HG03469 (cell line): ENCODE results near the gene WIF1.

Experiments
- ATAC-seq: cut with Tn5 transposase; IDR thresholded peaks from one replicate; pipeline ENCODE4 v1.9.1; 2021; ENCODE audit warnings: mild to moderate bottlenecking, moderate library complexity, moderate number of reproducible peaks; ENCODE audit not compliant: unreplicated experiment

The WIF1 gene

GRCh38 chr12:65023485-65023884 lies 97.6 kb downstream of the WIF1 start:
- no peak for ATAC-seq

- no peak for ATAC-seq
Observed at GRCh38 chr12:65022960-65023359, 98.1 kb downstream of the WIF1 start.

GRCh38 chr12:65022421-65022820 lies 98.7 kb downstream of the WIF1 start:
- ATAC-seq: no peak

GRCh38 chr12:65019696-65020234 lies 101.3 kb downstream of the WIF1 start:
- ATAC-seq: no peak

- no peak for ATAC-seq
Observed at GRCh38 chr12:65016881-65017650, 104.0 kb downstream of the WIF1 start.

DNA sequence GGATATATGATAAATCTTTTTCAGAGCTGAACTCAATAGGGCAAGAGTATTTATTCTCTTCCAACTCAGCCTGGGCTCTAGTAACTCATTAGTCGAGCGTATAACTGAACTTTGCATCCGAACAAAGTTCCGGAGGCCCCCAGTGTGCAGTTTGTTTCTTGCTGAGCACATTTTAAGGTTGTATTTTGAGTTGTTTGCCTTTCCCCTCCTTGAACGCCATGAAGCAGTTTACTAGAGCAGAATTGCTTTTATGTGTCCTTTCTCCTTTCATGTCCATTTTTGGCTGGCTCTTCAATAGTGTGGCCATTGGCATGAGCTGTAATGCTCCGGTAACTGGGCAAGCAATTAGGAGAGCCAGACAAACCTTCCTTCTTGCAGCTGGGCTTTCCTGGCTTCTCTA lies 105.3 kb downstream of the WIF1 start:
- ATAC-seq: no peak

GRCh38 chr12:65014504-65015271 lies 106.4 kb downstream of the WIF1 start:
- no peak for ATAC-seq

DNA sequence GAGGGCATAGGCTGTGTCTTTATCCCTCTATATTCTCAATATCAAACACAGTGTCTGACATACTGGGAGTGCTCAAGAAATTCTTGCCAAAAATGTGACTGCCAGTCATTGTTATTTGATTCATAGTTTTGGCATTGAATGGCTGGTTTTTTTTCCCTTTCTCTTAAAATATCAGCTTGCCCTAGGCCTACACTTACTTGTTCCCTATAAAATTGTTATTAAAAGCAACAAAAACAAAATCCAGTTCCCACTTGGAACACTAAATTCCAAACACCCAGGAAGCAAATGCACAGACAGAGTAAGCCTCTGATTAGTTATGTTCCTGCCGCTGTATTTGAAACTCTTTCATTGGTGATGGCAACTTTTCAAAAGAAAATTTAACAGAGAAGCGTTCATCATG lies 110.7 kb downstream of the WIF1 start:
- ATAC-seq: no peak

DNA sequence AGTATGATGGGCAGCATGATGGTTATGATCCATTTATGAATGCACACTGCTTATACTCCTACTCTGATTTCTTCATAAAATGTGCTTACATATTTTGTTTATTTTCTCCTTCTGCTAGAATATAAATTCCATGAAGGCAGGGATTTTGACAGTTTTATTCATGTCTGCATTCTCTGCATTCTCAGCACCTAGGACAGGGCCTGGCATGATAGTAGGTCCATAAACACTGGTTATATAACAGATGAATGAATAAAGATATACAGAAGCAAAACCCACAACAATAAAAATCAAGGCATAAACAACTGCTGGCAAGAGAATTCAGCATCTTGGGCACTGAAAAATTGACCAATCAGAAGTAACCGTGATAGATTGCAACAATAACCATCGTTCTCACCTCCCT lies 115.4 kb downstream of the WIF1 start:
- no peak for ATAC-seq

DNA sequence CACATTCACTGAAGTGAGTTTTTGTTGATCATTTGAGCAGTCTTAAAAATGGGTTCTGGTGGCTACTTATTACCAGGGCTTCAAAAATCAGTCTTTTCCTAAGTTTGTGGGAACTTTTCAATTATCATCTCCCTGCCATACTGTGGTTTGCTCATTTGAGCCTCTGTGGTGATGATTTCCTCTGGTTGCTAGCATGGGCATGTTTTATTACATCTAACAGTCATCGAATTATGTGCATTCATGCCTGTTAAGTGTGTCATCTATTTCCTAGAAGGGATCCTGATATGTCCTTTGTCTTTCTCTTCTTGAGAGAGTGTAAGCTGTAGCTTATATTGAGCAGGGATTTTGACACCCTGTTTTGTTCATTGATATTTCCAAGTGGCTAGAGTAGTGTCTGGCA lies 116.8 kb downstream of the WIF1 start:
- ATAC-seq: no peak
